Stimulated activated CD4-positive, alpha-beta T cell treated with anti-CD3 and anti-CD28 coated beads, Interleukin-1b, Interleukin-23, amount 100 ng/mL, for 4 hours (primary cell): ENCODE data around the gene ZNF652.

Experiments used
- DNase-seq, 2 donors: peaks; one replicate each; pipeline ENCODE4 v3.0.0-alpha.2; 2020; ENCODE audit warnings: low read depth in 2 of 2

ZNF652 gene

DNA sequence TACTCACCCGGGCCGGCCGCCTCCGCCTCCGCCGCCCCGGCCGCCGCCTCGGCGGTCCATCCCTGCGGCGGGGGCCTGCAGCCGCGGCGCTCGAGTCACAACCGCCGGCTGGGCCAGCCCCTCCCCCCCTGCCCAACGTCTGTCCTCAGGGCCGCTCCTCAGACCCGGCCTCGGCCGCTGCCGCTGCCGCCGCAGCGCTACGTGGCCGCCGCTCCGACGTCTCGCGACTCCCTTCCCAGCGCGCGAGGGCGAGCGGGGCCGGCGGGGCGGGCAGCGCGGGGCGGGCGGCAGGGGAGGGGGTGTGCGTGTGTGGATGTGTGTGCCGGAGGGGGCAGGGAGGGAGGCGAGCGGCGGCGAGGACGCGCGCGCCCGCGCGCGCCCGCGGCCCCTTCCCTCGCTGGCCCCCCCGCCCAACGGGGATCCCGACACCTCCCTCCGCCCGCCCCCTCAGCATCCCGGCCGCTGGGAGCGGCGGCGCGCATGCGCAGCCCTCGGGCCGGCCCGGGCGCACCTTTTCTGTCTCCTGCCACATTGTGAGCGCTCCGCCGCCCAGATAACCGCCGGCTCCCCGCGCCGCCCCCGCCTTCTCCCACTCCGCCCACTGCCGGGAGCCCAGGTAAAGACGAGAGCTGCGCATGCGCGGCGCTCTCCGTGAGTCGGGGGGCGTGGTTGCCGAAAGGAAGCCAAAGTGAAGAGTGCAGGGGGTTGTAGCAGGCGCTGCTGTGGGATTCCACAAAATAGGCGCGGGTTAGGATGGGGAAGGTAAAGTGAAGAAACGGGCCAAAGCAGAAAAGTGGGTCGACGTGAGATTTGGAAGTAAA is at the start of gene ZNF652:
Gene ZNF652, minus strand, starts transcription at position 349 of the 821 bp plus-strand sequence. CDS start 44,525 bp downstream, outside the sequence.
- peak; percentile 83 to 94 for DNase-seq

DNA sequence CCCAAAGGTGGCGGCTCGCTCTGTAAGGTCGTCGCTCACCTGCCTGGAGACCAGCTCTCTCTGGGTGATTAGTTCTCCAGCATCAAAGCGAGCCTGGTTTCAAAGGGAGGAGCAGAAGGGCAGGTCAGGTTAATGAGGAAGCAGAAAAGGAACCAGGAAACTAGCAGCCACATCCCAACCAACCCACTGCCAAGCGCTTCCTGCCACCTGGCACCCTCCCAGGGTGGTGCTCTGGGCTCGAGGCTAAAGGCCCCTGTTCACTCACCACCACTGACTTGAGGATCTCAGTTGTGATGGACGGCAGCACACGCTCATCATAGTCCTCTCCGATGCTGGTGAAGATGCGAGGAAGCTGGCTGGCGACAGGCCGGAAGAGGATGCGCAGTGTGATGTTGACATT is 47.0 kb upstream of the ZNF652 start:
- DNase-seq: no peak

DNA sequence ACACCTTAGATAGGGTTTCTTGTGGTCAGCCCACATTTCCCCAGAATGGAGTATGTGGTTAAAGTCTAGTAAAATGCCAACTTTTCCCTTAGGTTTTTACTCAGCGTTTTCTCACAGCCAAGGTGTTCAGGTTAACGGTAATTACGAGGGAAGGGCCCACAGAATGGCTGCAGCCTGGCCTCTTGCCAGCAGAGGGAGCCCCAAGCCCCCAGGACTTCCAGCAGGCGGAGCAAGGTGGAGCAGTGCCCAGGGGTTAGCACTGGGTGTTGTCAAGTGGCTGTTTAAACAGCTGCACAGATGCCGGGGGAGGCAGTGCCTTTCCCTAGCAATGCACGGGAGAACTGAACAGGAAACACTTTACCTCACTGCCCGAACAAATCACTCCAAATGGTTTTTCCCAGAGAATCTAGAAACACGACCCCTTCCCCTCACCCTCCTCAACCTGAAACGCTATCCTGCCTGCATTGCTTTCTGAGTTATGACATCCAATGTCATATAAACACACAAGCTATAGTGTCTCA is 46.0 kb upstream of the ZNF652 start:
- DNase-seq: peak; percentile 79 to 83

DNA sequence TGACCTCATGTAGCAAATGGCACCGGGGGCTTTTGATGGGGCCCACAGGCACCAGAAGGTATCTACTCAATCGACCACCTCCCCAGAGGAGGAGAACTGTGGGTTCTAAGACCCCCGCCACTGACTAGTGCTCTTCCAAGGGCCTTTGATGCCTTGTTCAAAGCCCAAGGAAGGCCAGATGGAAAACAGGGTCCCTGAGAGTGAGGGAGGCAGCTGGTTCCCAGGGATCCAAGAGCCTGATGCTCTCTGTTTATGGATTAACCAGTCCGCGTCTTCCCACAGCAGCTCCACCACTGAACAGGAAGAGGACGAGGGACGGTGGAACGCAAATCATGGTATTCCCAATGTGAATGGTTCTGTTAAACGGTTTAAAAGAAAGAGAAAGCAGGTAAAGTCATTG is 45.0 kb upstream of the ZNF652 start:
- DNase-seq: no peak

DNA sequence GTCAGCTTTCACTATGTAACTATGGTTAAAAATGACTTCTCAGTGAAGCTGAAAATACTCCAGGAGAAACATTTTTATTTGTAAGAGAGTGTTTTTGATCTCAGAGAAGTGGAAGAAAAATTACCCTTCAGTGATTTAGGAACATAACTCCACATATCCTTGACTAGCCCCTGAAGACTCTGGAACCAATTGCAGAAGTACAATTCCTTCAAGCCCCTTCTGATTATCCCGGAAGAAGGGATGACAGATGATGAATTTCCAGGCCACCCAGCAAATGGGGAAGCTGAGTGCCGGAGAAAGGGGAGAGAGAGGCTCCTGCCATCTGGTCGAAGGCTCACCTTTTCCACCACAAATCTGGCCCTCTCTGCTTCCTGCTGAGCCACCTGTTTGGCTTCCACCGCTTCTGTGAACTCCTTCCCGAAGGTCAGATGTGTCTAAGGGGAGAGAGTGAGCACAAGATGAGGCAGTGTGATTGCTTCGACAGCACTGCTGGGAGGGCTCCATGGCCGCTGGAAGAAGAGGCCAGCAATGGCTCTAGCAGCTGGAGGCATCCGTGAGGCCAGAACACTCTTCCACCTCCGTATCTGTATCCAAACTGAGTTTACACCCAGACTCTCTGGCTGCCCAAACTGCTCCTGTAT is 44.5 kb upstream of the ZNF652 start:
- no peak for DNase-seq

DNA sequence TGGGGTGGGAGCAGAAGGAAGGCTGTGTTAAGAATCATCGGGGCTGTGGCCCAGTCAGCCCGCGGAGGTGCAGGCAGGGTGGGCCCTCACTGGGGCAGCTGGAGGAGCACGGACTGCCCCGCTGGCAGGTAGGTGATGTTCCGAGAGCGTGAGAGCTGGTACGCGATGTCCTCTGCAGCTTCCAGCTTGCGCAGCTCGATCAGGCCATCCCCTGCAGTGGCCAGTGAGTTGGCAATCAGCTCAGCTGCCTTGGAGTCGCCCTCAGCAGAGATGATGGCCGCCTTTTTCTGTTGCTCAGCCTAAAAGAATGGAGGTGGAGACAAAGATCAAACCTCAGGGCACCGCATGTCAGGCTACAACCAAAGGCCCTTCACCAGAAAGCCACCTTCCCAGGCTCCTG is 42.9 kb upstream of the ZNF652 start:
- no peak for DNase-seq

DNA sequence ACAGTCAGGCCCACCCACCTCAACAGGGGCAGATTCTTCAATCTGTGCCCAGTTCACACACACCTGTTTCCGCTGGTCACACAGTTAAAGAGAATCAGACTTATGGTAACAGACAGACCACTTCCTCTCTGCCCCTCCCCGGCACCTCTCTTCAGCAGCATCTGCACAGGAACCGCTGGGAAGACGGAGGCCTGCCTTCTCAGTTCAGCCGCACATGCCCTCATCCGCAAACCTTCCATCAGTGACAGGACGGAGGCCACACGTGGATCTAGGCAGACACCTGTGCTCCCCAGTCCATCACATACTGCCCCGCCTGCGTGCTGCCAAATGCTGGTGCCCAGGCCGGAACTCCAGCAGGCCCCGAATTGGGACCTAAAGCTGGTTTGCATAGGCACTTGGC is 42.3 kb upstream of the ZNF652 start:
- no peak for DNase-seq

DNA sequence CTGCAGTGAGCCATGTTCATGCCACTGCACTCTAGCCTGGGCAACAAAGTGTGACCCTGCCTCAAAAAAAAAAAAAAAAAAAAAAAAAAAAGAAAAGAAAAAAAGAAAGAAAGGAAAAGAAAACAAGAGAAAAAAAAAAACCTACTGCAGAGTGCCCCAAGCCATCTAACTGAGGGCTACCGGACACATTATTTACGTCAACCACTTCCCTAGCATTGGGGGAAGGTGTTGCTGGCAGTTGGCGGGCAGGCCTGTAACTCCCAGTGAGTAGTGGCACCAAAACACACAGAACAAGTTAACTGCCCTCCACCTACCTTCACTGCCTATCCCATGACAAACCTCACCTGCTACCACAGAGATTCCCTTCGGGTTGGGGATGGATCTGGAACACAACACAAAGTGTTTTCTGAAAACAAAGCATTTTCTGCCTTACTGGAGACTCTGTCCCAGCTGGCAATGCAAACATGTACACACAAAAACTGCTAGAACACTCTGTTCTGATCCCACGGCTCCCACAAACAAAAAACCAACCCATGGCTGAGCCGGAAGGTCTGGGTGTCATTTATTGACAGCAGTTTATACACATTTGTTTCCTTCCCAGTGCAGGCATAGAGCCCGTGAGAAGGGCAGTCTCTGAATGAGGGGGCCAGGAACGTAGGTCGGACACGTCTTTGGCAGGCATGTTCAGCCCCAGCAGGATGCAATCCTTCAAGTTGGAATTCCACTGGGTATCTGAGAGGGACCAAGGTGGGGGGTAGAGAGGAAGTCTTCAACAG is 41.7 kb upstream of the ZNF652 start:
- no peak for DNase-seq

DNA sequence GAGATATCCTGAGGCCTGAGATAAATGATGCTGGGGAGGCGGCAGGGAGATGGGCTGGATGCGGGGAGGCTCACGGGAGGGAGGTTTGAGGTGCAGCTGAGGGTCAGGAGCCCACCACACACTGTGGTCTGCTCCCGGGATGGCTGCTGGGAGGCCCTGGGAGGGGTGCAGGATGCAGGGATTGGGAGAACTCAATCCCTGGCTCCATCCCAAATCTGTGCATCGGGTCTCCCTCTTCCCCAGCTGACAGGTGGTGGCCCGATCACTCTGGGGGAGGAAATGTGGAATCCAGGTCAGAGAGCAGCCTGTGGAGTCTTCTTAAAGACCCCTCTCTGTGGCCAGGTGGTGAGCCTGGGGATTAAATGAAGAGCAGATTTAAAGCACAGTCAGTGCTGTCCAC is 40.7 kb upstream of the ZNF652 start:
- no peak for DNase-seq

DNA sequence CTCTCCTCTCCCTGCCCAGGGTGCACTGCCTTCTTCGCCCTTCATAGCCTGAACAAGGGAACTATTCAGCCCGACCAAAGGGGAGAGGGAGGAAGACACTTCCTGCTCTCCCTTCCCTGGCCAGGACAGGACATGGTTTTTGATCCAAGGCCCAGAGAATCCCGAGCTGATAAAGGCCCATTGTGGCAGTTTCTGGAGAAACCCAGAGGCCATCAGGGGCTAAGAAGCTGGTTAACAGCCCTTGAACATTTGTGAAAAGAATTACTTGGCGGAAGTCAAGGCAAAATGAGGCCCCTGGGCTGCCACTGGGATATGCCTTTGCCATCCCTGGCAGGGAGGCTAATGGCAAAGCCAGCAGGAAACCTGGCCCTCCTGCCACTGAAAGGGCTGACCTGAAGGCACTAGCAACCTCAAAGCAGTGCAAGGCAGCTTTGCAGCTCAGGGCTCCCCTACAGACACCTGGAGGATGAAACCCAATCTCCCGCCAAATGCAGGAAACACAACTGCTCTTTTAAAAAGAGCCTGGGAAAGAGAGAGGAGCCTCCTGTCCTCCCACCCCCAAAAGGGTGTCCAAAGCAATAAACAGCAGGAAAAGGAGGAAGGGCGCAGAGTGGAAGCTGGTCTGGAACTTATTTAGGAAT is 40.0 kb upstream of the ZNF652 start:
- DNase-seq: no peak

DNA sequence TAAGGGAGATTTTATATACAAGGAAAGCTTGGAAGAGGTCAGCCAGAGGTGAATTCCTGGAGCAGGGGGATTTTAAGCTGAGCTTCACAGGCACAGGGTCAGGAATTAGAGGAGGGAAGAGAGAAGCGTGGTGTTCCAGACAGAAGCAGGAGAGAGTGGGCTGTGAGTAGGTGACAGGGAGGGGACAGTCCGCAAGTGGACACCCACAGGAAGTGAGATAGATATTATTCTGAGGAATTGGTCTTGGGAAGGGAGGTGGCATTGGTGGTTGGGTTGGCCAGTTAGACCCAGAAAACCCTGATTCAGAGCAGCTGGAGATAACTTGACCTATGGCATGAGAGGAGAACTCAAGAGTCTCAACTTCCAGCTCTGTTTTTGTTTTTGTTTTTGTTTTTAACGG is 37.9 kb upstream of the ZNF652 start:
- no peak for DNase-seq

DNA sequence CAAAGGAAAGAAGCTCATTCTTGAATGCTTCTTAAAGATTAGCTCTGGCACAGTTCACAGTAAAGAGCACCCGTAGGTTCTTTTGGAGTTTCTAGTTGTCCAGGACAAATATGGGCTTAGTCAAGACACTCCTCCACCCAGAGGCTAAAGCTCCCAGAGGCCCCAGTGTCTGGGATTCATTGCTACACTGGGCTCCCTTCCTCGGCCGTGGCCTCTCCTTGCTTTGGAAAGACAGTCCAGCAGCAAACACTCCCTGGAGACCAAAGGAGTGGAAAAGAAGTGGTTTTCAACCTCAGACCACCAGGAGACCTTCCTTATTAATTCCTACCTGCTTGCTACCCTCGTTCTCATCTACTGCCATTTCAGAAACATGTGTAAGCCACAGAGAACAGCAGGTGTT is 35.5 kb upstream of the ZNF652 start:
- no peak for DNase-seq

DNA sequence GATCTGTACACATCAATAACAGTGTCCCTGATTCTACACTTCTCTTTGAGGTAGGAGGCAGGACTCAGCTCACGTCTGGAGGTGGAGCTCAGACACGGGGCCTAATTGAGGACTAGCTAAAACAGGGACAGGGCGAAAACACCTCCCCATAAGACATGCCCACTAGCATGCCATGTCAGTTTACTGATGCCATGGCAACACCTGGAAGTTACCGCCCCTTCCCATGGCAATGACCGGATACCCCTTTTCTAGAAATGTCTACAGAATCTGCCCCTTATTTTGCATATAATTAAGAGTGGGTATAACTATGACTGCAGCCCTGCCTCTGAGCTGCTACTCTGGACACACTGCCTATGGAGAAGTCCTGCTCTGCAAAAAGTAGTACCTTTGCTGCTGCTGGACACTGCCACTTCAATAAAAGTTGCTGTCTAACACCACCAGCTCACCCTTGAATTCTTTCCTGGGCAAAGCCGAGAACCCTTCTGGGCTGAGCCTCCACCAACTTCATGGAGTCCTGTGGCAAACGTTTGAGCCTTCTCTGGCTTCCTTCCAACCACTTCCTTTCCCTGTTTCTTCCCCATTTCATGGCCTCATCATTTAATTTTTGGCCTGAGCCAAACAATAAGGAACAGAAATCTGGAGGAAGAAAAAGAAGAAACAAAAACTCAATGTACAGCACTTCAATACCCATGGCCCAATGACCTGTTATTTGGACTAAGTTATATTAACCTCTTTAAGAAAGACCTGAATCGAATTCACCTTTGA is 31.6 kb upstream of the ZNF652 start:
- no peak for DNase-seq

DNA sequence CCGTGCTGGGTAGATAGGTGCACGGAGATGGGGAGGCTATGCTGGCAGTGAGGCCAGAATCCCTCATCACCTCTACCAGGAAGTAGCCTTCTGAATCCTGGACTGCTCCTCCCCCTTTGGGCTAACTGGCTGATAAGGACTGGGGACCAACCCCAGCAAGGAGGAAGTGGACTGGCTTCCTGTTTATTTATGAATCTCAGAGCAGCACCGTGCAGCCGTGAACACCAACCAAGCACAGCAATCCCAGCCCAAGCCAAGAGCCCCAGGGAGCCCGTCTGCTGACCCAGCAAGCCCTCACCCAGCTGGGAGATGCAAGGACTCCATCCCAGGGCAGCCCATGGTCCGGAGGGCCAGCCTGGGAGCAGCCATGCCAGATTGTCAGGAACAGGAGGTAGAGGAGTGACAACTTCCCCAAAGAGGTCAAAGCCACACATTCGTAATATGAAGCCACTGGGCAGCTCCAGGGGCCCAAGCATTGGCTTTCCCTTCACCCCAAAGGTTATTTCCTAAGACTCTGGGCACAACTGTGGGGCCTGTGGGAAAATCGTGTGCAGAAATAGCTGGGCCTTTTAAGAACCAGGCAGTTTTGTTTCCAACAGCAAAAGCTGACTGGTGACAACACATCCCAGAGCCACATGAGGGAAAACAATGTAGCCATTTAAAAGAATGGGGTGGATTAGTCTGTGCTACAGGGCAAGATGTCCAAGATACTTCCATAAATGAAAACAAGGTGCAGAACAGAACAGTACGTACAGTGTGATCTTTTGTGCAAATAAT is 28.7 kb upstream of the ZNF652 start:
- no peak for DNase-seq

DNA sequence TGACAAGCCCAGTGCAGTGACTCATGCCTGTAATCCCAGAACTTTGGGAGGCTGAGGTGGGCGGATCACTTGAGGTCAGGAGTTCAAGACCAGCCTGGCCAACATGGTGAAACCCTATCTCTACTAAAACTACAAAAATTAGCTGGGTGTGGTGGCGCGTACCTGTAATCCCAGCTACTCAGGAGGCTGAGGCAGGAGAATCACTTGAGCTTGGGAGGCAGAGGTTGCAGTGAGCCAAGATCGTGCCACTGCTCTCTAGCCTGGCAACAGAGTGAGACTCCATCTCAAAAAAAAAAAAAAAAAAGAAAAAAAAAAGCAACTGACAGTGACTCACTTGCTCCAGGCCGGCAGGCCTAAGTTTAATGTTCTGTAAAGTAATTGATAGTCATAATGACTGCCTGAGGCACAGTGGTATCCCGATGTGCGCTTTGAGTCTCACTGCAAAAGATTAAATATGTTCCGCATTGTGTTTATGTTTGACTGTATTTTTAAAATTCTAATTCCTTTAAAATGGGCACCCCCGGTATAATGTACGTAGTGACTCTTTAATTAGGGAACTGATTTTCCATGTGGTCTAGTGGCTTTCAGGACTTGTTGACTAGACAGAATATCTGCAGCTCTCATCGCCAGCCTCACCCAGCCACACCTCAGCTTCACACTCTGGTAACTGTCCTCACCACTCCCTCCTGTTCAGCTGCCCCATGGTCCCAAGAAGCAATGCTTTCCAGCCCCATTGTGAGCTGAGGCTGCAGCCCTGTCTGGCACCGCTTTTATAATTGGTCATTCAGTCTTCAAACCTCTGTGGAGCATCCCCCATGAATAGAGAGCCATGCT is 27.7 kb upstream of the ZNF652 start:
- DNase-seq: peak in 1 of 2 donors; percentile 18

DNA sequence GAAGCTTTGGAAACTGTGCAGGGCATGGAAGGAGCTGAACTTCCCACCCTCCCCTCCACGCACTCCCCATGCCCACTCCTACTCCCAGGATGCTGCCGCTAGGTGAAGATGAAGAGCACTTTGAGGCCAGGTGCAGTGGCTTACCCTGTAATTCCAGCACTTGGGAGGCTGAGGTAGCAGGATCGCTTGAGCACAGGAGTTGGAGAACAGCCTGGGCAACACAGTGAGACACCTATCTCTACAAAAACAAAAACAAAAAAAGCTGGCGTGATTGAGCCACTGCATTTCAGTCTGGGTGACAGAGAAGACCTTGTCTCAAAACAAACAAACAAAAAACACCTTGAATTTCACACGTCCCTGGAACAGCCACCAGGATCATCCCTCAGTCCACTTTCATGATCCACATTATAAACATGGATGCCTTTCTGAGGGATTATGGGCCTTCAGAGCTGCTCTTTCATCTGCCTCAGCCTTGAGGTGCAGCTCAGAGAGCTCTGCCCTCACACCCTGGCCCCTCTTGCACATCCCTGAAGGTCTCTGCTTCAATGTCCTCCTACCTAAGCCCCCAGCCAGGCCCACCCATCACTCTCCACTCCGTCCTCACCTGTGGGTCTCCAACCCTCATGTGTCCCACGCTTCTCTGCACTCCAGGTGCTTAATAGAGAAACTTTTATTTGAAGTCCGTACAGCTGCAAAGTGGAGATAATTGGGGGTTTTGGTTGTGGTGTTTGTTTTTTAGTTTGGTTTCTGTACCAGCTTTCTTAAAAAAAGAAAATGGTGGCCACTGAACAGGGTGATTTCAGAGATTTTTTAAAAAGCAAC is 26.9 kb upstream of the ZNF652 start:
- no peak for DNase-seq

DNA sequence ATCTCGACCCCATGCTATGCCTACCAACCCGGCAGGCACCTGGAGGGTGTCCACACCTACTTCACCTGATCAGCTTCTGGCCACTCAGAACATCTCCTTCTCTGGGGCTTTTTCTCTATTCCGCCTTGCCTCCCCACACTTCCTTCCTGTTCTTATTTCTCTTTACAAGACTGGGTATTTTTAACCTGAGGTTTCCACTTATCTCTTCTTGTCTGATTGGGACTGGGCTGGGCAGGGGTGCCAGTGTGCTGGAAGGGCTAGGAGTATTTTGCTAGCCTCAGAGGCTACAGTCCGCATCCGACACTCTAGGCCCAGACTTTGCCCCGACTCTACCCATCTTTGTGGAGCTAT is 26.2 kb upstream of the ZNF652 start:
- DNase-seq: no peak

DNA sequence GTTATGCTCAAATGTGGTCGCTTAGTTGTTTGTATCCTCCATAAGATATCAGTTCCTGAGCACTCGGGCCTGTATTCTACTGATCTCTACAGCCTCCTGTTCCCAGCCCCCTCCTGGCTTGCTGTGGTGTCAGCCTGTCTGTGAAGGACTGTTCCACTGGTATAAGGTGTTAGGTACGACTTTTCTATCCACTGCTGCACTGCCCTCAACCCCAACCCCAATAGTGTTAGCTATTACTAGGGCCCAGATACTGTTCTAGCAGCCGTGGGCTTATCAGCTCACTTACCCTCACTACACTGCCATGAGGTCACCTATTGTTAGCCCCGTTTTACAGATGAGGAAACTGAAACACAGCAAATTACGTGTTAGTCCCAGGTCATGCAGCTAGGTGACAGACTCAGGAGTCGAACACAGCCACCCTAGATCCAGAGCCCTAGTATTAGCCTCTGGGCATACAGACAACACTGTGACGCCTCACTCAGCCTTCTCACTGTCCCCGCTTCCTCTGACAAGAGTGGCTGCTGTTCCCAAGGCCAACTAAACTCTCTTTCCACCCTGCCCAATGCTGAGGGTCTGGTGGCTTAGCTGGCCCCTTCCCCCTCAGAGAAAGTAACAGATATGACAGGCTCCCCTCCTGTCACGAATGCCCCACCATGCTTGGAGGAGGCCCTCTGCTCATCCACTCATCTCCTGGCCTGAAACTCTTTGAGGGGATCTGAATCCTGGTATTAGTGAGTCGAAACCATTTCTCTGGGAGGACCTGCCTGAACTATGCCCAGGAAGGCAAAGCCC is 25.6 kb upstream of the ZNF652 start:
- DNase-seq: no peak
